ENCODE data around the gene SLC25A6. TPM values are rescaled to one million over a fixed set of nuclear protein-coding genes. Genes with fewer than 3 reads are reported as not detected.

SLC25A6 gene
- total RNA-seq, 1 donor from 2014 or later = 289 TPM

- H3K9me3 Mint-ChIP-seq = no peaks in the 10 kb centered on the region
- H3K36me3 Mint-ChIP-seq (ENCODE audit: low read depth) = peaks cover 48% of the 10 kb centered on the region
- intact Hi-C loops (cut with micrococcal nuclease) = loop anchor here (1.0 to 10.0 kb wide), 12 partner anchors 61 to 1298 kb away; partner anchors contain the start of genes AKAP17A, CD99, GTPBP6 and P2RY8
- H3K27me3 Mint-ChIP-seq (ENCODE audit: insufficient read depth) = no peaks in the 10 kb centered on the region
- H3K4me1 Mint-ChIP-seq (ENCODE audit: low read depth) = peaks cover 43% of the 10 kb centered on the region
- DNase-seq (ENCODE audit: low spot score) = no peak
- peak overlapping the region; percentile 95 for H3K27ac Mint-ChIP-seq
- peak overlapping the region; percentile 93 for H3K4me3 Mint-ChIP-seq
Measured at GRCh38 chrX:1392376-1393068, 609 bp upstream of the SLC25A6 start.

- Mint-ChIP-seq H3K4me3 (peak overlapping the region; percentile 93), H3K4me1 (ENCODE audit: low read depth) (peaks cover 45% of the 10 kb centered on the region), H3K9me3 (no peaks in the 10 kb centered on the region), H3K27me3 (ENCODE audit: insufficient read depth) (no peaks in the 10 kb centered on the region), H3K27ac (peak overlapping the region; percentile 73), H3K36me3 (ENCODE audit: low read depth) (peaks cover 57% of the 10 kb centered on the region)
- intact Hi-C loops (cut with micrococcal nuclease) = loop anchor here (10.0 kb wide), 1 partner anchor 1007 kb away; the partner anchor contains the start of gene PPP2R3B
- no peak for DNase-seq (ENCODE audit: low spot score)
Measured at GRCh38 chrX:1391370-1391706, 575 bp downstream of the SLC25A6 start.

DNA sequence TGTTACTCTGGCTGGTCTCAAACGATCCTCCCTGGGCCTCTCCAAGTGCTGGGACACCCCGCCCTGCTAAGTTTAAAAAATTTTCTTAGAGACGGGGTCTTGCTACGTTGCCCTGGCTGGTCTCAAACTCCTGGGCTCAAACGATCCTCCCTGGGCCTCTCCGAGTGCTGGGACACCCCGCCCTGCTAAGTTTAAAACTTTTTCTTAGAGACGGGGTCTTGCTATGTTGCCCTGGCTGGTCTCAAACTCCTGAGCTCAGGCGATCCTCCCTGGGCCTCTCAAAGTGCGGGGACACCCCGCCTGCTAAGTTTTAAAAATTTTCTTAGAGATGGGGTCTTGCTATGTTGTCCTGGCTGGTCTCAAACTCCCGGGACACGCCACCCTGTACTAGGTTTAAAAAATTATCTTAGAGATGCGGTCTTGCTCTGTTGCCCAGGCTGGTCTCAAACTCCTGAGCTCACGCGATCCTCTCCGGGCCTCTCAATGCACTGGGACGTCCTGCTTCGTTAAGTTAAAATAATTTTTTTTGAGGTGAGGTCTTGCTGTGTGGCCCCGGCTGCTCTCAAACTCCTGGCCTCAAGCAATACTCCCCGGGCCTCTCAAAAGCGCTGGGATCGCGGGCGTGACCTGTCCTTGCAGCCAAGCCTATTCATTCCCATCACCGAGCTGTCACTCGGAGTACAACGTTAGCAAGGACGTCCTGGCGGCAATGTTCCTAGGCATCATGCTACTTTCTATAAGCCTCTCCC is 1.1 kb downstream of the SLC25A6 start:
- peak overlapping the region; percentile 93 for H3K4me3 Mint-ChIP-seq
- peak overlapping the region; percentile 73 for H3K27ac Mint-ChIP-seq
- intact Hi-C loops (cut with micrococcal nuclease) = loop anchor here (10.0 kb wide), 1 partner anchor 1006 kb away; the partner anchor contains the start of gene PPP2R3B

DNA sequence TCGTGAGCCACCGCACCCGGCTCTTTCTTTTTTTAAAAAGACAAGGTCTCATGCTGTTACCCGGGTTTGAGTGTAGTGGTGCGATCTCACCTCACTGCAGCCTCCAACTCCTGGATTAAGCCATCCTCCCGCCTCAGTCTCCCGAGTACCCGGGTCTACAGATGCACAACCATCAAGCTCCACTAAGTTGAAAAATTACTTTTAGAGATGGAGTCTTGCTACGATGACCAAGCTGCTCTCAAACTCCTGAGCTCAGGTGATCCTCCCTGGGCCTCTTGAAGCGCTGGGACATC is 2.0 kb downstream of the SLC25A6 start:
- Mint-ChIP-seq H3K4me1 (ENCODE audit: low read depth) (peaks cover 34% of the 10 kb centered on the region), H3K4me3 (peak overlapping the region; percentile 68), H3K27me3 (ENCODE audit: insufficient read depth) (no peaks in the 10 kb centered on the region), H3K9me3 (no peaks in the 10 kb centered on the region), H3K27ac (no peak overlapping the region), H3K36me3 (ENCODE audit: low read depth) (peaks cover 51% of the 10 kb centered on the region)
- DNase-seq (ENCODE audit: low spot score) = no peak
- intact Hi-C loops (cut with micrococcal nuclease) = loop anchor here (10.0 kb wide), 1 partner anchor 1005 kb away; the partner anchor contains the start of gene PPP2R3B

More for the DNA sequence above, 1.1 kb downstream of the SLC25A6 start:
- H3K27me3 Mint-ChIP-seq (ENCODE audit: insufficient read depth) = no peaks in the 10 kb centered on the region
- H3K4me1 Mint-ChIP-seq (ENCODE audit: low read depth) = peaks cover 41% of the 10 kb centered on the region
- DNase-seq (ENCODE audit: low spot score) = no peak
- H3K9me3 Mint-ChIP-seq = no peaks in the 10 kb centered on the region
- H3K36me3 Mint-ChIP-seq (ENCODE audit: low read depth) = peaks cover 54% of the 10 kb centered on the region

GRCh38 chrX:1389181-1389992 is 2.5 kb downstream of the SLC25A6 start:
- H3K4me1 Mint-ChIP-seq (ENCODE audit: low read depth) = peaks cover 30% of the 10 kb centered on the region
- no peak for DNase-seq (ENCODE audit: low spot score)
- H3K36me3 Mint-ChIP-seq (ENCODE audit: low read depth) = peaks cover 53% of the 10 kb centered on the region
- H3K9me3 Mint-ChIP-seq = no peaks in the 10 kb centered on the region
- no peaks in the 10 kb centered on the region for H3K27me3 Mint-ChIP-seq (ENCODE audit: insufficient read depth)
- intact Hi-C loops (cut with micrococcal nuclease) = no loop called here
- H3K4me3 Mint-ChIP-seq = peak overlapping the region; percentile 71
- no peak overlapping the region for H3K27ac Mint-ChIP-seq

- Mint-ChIP-seq H3K36me3 (ENCODE audit: low read depth) (peaks cover 52% of the 10 kb centered on the region), H3K27ac (no peak overlapping the region), H3K4me3 (peak overlapping the region; percentile 71), H3K9me3 (no peaks in the 10 kb centered on the region), H3K4me1 (ENCODE audit: low read depth) (peaks cover 22% of the 10 kb centered on the region), H3K27me3 (ENCODE audit: insufficient read depth) (no peaks in the 10 kb centered on the region)
- DNase-seq (ENCODE audit: low spot score) = no peak
- intact Hi-C loops (cut with micrococcal nuclease) = no loop called here
Measured at GRCh38 chrX:1388651-1389050, 3.3 kb downstream of the SLC25A6 start.

DNA sequence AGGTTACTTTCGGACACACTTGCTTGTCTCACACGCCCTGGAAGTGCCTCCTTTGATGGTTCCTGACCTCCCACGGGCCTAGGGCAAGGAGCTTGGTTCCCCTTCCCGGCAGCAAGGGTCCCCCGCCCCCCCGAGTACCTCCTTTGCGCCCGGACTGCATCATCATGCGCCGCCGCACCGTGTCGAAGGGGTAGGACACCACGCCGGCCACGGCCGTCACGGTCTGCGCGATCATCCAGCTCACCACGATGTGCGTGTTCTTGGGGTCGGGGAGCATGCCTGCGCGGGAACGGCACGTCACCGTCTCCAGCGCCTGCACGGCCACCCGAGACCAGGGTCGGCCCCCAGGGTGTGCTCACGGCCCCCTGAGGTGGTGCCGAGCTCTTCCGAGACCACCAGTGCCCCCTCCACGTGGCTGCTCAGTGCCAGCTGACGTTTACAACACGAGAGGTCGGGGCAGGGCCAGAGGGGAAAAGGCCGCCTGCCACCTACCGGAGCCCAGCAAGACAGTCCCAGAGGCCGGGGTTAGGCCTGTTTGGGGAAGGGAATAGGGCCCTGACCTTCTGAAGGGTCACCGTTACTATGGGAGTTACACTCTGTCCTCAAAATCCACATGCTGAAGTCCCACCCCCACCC is 4.7 kb downstream of the SLC25A6 start:
- no peak for DNase-seq (ENCODE audit: low spot score)
- Mint-ChIP-seq H3K27ac (no peak overlapping the region), H3K4me3 (peak overlapping the region; percentile 71), H3K36me3 (ENCODE audit: low read depth) (peaks cover 52% of the 10 kb centered on the region), H3K4me1 (ENCODE audit: low read depth) (peaks cover 16% of the 10 kb centered on the region), H3K9me3 (no peaks in the 10 kb centered on the region), H3K27me3 (ENCODE audit: insufficient read depth) (no peaks in the 10 kb centered on the region)
- intact Hi-C loops (cut with micrococcal nuclease) = no loop called here

GRCh38 chrX:1386338-1387127 is 5.4 kb downstream of the SLC25A6 start:
- DNase-seq (ENCODE audit: low spot score) = no peak
- H3K9me3 Mint-ChIP-seq = no peaks in the 10 kb centered on the region
- intact Hi-C loops (cut with micrococcal nuclease) = no loop called here
- H3K27me3 Mint-ChIP-seq (ENCODE audit: insufficient read depth) = no peaks in the 10 kb centered on the region
- H3K4me1 Mint-ChIP-seq (ENCODE audit: low read depth) = peaks cover 16% of the 10 kb centered on the region
- H3K27ac Mint-ChIP-seq = no peak overlapping the region
- peaks cover 52% of the 10 kb centered on the region for H3K36me3 Mint-ChIP-seq (ENCODE audit: low read depth)
- H3K4me3 Mint-ChIP-seq = no peak overlapping the region

GRCh38 chrX:1385253-1386223 is 6.4 kb downstream of the SLC25A6 start:
- peaks cover 16% of the 10 kb centered on the region for H3K4me1 Mint-ChIP-seq (ENCODE audit: low read depth)
- no peak for DNase-seq (ENCODE audit: low spot score)
- no peak overlapping the region for H3K4me3 Mint-ChIP-seq
- H3K27ac Mint-ChIP-seq = no peak overlapping the region
- H3K27me3 Mint-ChIP-seq (ENCODE audit: insufficient read depth) = no peaks in the 10 kb centered on the region
- H3K36me3 Mint-ChIP-seq (ENCODE audit: low read depth) = peaks cover 49% of the 10 kb centered on the region
- intact Hi-C loops (cut with micrococcal nuclease) = no loop called here
- H3K9me3 Mint-ChIP-seq = no peaks in the 10 kb centered on the region

DNA sequence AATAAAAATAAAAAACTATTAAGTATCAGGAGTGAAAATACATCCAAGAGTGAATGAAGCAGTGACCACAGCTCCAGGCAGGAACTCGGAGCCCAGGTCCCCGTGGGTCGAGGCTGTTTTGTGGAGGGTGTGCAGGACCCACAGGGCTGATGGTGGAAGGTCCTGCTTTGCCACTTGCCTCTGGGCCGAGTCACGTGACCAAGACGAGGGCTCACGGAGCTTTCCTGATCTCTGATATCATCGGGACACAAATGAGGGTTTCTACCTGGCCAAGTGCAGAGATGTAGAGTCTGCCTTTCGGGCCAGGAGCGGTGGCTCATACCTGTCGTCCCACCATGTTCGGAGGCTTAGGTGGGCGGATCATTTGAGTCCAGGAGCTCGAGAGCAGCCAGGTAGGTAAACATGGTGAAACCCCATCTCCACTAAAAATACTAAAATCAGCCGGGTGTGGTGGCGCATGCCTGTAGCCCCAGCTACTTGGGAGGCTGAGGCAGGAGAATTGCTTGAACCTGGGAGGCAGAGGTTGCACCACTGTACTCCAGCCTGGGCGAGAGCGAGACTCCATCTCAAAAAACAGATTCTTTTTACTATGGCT is 7.2 kb downstream of the SLC25A6 start:
- Mint-ChIP-seq H3K4me3 (no peak overlapping the region), H3K27ac (no peak overlapping the region), H3K4me1 (ENCODE audit: low read depth) (peaks cover 16% of the 10 kb centered on the region), H3K9me3 (no peaks in the 10 kb centered on the region), H3K36me3 (ENCODE audit: low read depth) (peaks cover 45% of the 10 kb centered on the region), H3K27me3 (ENCODE audit: insufficient read depth) (peaks cover 1% of the 10 kb centered on the region)
- no peak for DNase-seq (ENCODE audit: low spot score)
- intact Hi-C loops (cut with micrococcal nuclease) = no loop called here

- H3K4me1 Mint-ChIP-seq (ENCODE audit: low read depth) = no peaks in the 10 kb centered on the region
- intact Hi-C loops (cut with micrococcal nuclease) = no loop called here
- no peak for DNase-seq (ENCODE audit: low spot score)
- H3K27me3 Mint-ChIP-seq (ENCODE audit: insufficient read depth) = peaks cover 1% of the 10 kb centered on the region
- no peaks in the 10 kb centered on the region for H3K9me3 Mint-ChIP-seq
- no peak overlapping the region for H3K27ac Mint-ChIP-seq
- H3K4me3 Mint-ChIP-seq = no peak overlapping the region
- H3K36me3 Mint-ChIP-seq (ENCODE audit: low read depth) = peaks cover 13% of the 10 kb centered on the region
Measured at GRCh38 chrX:1380672-1381233, 11.2 kb downstream of the SLC25A6 start.

Measured in activated T-helper 1 cell treated with anti-CD3 and anti-CD28 coated beads, Interleukin-12 subunit alpha, Interleukin-12 subunit beta, Interleukin-2, Interleukin-4 antibody, amounts not matched to agents 30 ng/mL and 10 ng/mL and 1 ng/mL, durations not matched to agents 14 hours and 24 hours and 36 hours (primary cell).